ENCODE results near the gene SETX.
"Not testable (repeated sequence)": the region's sequence is repeated elsewhere in the genome, so short reads cannot be mapped to it uniquely, and the experiment has no call there.

The SETX gene

GRCh38 chr9:132384376-132384775, 29.6 kb upstream of the SETX start:
- DNase-seq (ENCODE audit: low read depth) = no peak
- TF ChIP-seq CTCF (conservative IDR thresholded peaks at IDR 0.05; ENCODE audit: low read length) = no peak
- no peak overlapping the region for H3K4me3 ChIP-seq (ENCODE audit: low read length)

- no peak for TF ChIP-seq CTCF (conservative IDR thresholded peaks at IDR 0.05; ENCODE audit: low read length)
Measured at GRCh38 chr9:132383462-132383883, 28.7 kb upstream of the SETX start.

GRCh38 chr9:132381966-132382541, 27.3 kb upstream of the SETX start:
- DNase-seq (ENCODE audit: low read depth) = no peak
- H3K4me3 ChIP-seq (ENCODE audit: low read length) = no peak overlapping the region

More at GRCh38 chr9:132383462-132383883, 28.7 kb upstream of the SETX start:
- H3K4me3 ChIP-seq (ENCODE audit: low read length) = no peak overlapping the region
- no peak for DNase-seq (ENCODE audit: low read depth)

GRCh38 chr9:132378416-132378815, 23.6 kb upstream of the SETX start:
- not testable (repeated sequence) for DNase-seq (ENCODE audit: low read depth); H3K4me3 ChIP-seq (ENCODE audit: low read length)

More at GRCh38 chr9:132381966-132382541, 27.3 kb upstream of the SETX start:
- TF ChIP-seq CTCF (conservative IDR thresholded peaks at IDR 0.05; ENCODE audit: low read length) = no peak

GRCh38 chr9:132377769-132378168, 23.0 kb upstream of the SETX start:
- H3K4me3 ChIP-seq (ENCODE audit: low read length); DNase-seq (ENCODE audit: low read depth): not testable (repeated sequence)

- DNase-seq (ENCODE audit: low read depth) = no peak
- no peak for TF ChIP-seq CTCF (conservative IDR thresholded peaks at IDR 0.05; ENCODE audit: low read length)
- no peak overlapping the region for H3K4me3 ChIP-seq (ENCODE audit: low read length)
Measured at GRCh38 chr9:132372177-132373095, 17.6 kb upstream of the SETX start.

- no peak for DNase-seq (ENCODE audit: low read depth)
- TF ChIP-seq CTCF (conservative IDR thresholded peaks at IDR 0.05; ENCODE audit: low read length) = no peak
- H3K4me3 ChIP-seq (ENCODE audit: low read length) = no peak overlapping the region
Measured at GRCh38 chr9:132370592-132370991, 15.8 kb upstream of the SETX start.

GRCh38 chr9:132369421-132369820, 14.6 kb upstream of the SETX start:
- TF ChIP-seq CTCF (conservative IDR thresholded peaks at IDR 0.05; ENCODE audit: low read length) = no peak
- no peak overlapping the region for H3K4me3 ChIP-seq (ENCODE audit: low read length)
- DNase-seq (ENCODE audit: low read depth) = no peak
